ENCODE measurements around the gene SBSN.

Gene SBSN

GRCh38 chr19:35553385-35554000 is 25.4 kb upstream of the SBSN start:
- DNase-seq (ENCODE audit: low spot score): no peak

GRCh38 chr19:35552534-35553384 is 24.6 kb upstream of the SBSN start:
- DNase-seq (ENCODE audit: low spot score): no peak

DNA sequence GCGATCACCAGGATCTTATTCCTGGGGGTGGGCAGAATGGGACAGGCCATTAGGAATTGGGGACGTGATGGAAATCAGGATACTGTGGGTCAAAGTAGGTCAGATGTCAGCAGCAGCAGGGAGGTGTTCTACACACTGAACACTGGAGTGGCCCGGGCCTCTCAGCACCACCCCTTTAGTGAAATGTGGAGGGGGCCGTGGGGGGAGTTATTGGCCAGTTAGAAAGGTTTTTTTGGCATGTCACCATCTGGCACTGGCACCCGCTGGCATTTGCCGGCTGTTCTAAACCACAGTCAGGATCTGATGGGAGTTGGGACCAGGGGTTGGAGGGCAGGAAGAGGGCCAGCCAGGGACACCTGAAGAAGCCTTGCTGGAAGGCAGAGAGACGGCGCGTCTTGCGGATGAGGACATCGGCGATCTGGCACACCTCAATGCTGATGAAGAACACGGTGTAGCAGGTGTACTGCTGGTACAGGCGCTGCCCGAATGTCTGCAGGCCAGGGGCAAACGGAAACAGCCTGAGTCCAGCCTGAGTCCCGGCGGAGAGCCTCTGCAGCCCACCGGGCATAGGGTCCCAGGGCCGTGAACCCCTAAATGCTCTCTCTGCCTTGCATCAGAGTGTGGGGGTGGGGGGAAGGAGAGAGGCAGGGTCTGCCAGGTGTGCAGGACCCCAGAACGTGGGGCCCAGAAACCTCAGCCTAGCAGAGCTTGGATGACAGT is 23.1 kb upstream of the SBSN start:
- no peak for DNase-seq (ENCODE audit: low spot score)

DNA sequence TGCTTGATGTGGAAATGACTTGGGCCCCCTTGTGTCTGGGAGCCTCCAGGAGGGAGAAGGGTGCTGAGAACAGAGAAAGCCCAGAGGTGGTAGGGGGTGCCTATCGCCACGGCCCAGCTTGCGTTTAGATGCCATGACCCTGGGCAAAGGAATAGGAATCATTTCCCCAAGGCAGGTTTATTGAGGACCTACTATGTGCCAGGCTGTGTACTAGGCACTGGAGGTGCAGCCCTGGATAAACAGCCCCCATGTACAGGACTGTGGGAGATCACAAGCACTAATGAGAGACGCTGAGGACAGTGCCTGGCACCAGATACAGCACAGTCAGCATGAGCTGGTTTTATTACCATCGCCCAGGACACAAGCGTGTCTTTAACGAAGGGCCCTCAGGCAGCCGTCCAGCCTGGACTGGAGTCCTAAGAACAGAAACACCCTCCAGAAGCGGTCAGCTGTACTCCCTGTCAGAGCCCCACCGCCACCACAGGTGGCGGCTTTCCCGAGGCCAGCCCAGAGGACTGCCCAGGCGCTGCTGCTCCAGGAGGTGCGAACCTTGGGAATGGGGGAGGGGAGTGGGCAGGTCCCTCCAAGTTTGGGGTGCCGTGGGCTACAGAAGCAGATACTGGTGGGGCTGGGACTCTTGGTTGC is 21.9 kb upstream of the SBSN start:
- DNase-seq (ENCODE audit: low spot score): no peak

GRCh38 chr19:35549174-35549788 is 21.2 kb upstream of the SBSN start:
- DNase-seq (ENCODE audit: low spot score): peak; percentile 77

- DNase-seq (ENCODE audit: low spot score): no peak
Measured at GRCh38 chr19:35546532-35546931, 18.4 kb upstream of the SBSN start.

DNA sequence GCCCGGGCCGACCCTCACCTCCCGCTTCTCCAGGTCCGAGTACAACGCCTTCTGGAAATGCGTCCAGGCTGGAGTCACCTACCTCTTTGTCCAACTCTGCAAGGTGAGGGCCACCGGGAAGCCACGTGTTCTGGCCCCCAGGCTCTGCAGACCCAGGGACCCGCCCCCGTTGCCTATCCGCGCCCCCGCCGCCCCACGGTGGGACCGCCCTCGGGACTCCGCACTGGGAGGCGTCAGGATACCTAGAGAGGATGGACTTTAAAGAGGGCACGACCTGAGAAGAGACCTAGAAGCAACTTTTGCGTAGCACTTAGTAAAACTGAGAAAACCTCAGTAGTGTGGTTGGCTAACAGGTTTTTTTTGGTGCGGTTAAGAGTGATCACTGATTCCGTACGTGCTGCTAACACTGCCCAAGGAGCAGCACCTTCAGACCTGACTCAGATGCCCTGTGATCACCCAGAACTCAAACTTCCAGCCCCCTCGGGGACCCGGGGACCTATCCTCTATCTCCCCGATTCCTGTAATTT is 17.8 kb upstream of the SBSN start:
- DNase-seq (ENCODE audit: low spot score): peak; percentile 18

GRCh38 chr19:35545001-35545854 is 17.1 kb upstream of the SBSN start, which contains the start of gene TMEM147:
TSS of gene TMEM147 (plus strand) at chr19:35545626. CDS start at chr19:35545740, 114 bp downstream.
- DNase-seq (ENCODE audit: low spot score): peak; percentile 89

- no peak for DNase-seq (ENCODE audit: low spot score)
Measured at GRCh38 chr19:35544110-35544802, 16.1 kb upstream of the SBSN start.

DNA sequence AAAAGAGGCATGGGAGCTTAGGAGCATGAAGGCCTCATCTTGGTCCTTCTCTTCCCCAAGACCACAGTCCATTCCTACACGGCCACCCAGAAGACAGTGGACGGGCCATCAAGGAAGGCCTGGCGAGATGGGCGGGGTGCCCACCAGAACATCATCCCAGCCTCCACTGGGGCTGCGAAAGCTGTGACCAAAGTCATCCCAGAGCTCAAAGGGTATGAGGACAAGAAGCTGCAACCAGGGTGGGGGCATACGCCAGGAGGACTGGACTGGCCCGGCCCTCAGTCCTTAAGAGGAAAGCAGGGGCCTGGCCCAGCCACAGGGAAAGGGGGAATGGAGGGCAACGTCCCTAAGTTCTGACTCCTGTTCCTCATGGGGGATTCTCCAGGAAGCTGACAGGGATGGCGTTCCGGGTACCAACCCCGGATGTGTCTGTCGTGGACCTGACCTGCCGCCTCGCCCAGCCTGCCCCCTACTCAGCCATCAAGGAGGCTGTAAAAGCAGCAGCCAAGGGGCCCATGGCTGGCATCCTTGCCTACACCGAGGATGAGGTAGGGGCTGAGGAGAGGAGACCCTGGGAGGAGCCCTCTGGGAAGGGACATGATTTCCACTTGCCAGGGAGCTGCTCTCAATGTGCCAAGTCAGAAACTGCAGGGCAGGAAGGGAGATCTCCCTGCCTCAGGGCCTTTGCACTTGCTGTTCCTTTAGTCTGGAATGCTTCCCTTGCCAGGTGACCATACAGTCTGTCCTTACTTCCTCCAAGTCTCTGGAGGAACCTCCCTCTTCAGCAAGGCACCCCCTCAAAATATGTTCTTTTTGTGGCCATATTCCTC is 15.4 kb upstream of the SBSN start:
- DNase-seq (ENCODE audit: low spot score): no peak

DNA sequence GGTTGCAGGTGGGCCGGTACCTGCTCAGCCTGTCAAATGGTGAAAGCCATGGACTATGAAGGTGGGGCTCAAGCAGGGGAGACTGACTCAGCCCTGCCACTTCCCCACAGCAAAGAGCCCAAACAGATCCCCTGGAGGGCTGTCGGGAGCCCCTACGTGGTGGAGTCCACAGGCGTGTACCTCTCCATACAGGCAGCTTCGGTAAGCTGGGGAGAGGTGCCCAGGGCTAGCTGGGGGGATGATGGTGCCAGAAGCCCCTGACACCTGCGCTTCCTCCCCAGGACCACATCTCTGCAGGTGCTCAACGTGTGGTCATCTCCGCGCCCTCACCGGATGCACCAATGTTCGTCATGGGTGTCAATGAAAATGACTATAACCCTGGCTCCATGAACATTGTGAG is 14.1 kb upstream of the SBSN start:
- DNase-seq (ENCODE audit: low spot score): no peak

DNA sequence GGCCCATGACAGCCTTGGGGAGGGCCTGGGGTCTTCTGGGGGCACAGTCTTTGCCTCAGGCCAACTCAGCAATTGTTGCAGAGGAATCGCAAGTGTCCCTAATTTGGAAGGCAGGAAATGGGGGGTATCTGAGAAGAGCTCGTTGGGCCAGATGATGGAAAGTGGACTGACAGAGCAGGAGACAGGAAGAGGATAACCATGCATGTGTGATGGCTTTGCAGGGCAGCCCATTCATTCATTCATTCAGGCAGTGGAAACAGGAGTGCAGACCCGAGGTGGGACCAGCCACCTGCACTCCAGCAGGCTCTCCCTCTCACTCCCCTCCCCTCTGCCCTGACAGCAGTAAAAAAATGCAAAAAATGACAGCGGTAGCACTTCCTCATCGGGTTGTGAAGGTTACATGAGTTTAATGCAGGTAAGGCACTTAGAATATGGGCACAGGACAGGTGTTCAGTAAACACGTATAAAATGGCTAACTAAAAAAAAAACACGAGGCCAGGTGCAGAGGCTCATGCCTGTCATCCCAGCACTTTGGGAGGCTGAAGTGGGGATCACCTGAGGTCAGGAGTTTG is 12.3 kb upstream of the SBSN start:
- no peak for DNase-seq (ENCODE audit: low spot score)

DNA sequence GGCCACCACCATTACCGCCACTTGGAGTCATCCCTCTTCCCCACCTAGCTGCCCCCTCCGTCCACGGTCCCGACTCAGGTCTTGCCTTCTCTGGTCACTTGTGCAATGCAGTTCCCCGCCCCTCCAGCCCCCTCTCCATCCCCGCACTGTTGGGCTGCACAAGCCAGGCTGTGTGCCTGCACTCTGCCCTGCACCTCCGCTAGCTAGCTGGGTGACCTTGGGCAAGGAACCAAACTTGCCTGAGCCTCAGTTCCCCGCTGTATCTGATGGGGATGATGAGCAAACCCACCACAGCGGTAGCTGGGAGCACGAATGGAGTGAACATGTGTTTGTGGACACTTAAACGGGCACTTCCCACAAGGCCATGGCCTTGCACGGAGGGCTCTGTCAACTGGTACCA is 11.7 kb upstream of the SBSN start:
- no peak for DNase-seq (ENCODE audit: low spot score)

GRCh38 chr19:35539314-35539713 is 11.2 kb upstream of the SBSN start:
- DNase-seq (ENCODE audit: low spot score): no peak

- DNase-seq (ENCODE audit: low spot score): no peak
Measured at GRCh38 chr19:35534803-35535480, 6.8 kb upstream of the SBSN start.

DNA sequence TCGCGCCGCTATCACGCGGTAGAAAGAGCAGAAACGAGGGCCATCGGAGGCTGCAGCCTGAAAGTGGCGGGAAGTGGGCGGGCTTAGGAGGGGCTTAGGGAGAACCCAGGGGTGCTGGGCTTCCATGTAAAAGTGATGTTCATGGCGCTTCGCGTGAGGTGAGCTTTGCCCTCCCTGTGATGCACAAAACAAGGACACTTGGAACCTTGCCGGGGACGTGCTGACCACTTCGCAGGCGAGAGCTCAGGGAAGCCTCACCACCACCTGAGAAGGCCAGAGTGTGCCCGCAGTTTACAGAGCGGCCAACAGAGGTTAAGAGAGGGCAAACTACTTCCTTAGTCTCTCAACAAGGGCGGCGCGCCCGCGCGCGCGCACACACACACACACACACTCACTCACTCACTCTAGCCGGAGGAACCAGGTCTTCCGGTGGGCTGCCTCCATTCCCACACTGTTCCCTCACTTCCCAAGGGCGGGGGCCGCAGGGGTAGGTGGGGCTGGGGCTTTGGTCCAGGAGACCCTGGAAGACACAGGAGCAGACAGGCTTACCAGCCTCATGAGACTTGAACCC is 5.8 kb upstream of the SBSN start:
- DNase-seq (ENCODE audit: low spot score): no peak

DNA sequence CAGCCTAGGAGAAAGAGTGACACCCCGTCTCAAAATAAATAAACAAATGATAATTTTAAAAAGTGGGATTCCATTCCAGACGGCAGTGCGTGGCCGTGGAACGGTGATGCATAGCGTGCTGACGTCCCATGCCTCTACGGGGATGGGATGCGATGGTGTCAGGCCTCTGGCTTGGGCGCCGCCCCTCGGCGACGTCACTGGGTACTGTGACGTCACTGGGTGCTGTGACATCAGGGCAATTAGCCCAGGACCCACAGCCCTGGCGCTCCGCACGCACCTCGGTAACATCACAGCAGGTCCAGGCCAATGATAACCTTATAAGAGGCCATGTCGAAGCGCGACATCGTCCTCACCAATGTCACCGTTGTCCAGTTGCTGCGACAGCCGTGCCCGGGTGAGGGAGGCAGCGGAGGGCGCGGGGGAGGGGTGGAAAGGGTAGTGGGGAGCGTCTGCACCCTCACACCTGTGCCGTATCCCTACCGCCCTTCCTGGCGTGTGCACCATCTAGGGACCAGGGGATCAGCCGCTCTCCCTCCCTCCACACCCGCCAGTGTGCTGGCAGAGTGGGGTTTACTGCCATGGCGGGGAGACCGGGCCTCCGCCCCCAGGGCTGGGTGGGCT is 5.2 kb upstream of the SBSN start, which contains the start of gene GAPDHS:
GAPDHS (plus strand) TSS at position 256 of the 621 bp plus-strand sequence; CDS start at position 328, 72 bp downstream.
- no peak for DNase-seq (ENCODE audit: low spot score)

Data from Ammon's horn (tissue), 1 donor.